Osteocyte (in vitro differentiated cells): ENCODE measurements around the gene KRT13. TPM values are rescaled to one million over a fixed set of nuclear protein-coding genes. Genes with fewer than 3 reads are reported as not detected.

Source experiments
- DNase-seq: peaks from one replicate; pipeline ENCODE4 v3.0.0; 2021; ENCODE audit warnings: mixed read lengths; ENCODE audit not compliant: unreplicated experiment; ENCODE audit errors: extremely low spot score
- H3K27ac Mint-ChIP-seq: one replicate; pipeline ENCODE4 v1.8.0; 2021; ENCODE audit warnings: mild to moderate bottlenecking, mixed read lengths; ENCODE audit not compliant: unreplicated experiment
- H3K27me3 Mint-ChIP-seq: one replicate; pipeline ENCODE4 v1.8.0; 2021; ENCODE audit warnings: mixed read lengths; ENCODE audit not compliant: unreplicated experiment
- H3K36me3 Mint-ChIP-seq: one replicate; pipeline ENCODE4 v1.8.0; 2021; ENCODE audit warnings: mixed read lengths; ENCODE audit not compliant: unreplicated experiment
- H3K4me1 Mint-ChIP-seq: one replicate; pipeline ENCODE4 v1.8.0; 2021; ENCODE audit warnings: mixed read lengths; ENCODE audit not compliant: unreplicated experiment
- H3K4me3 Mint-ChIP-seq: one replicate; pipeline ENCODE4 v1.8.0; 2021; ENCODE audit warnings: mild to moderate bottlenecking, moderate library complexity, mixed read lengths; ENCODE audit not compliant: unreplicated experiment
- H3K9me3 Mint-ChIP-seq: one replicate; pipeline ENCODE4 v1.8.0; 2021; ENCODE audit warnings: mixed read lengths; ENCODE audit not compliant: unreplicated experiment
- CTCF ChIP-seq: fragments of 200-600 bp; sonication (generic); IDR thresholded peaks from 2 replicates; pipeline ENCODE4 v1.5.0; 2021; ENCODE audit warnings: antibody characterized with exemption, mild to moderate bottlenecking, moderate library complexity
- total RNA-seq: library from RNA; stranded (reverse); gene quantifications from 2 replicates; pipeline ENCODE4 v1.2.1, GENCODE V29; 2021

Gene KRT13
- total RNA-seq, 1 donor from 2014 or later, result not detected

- DNase-seq, result no peak
- Mint-ChIP-seq H3K9me3 (peaks cover 10% of the 10 kb centered on the region), H3K36me3 (no peaks in the 10 kb centered on the region), H3K27ac (no peak overlapping the region), H3K4me3 (no peak overlapping the region), H3K27me3 (peaks cover 16% of the 10 kb centered on the region), H3K4me1 (no peaks in the 10 kb centered on the region)
- no peak for TF ChIP-seq CTCF
These were observed 30.5 kb downstream of the KRT13 start for GRCh38 chr17:41474863-41475262.

- Mint-ChIP-seq H3K4me1 (peaks cover 8% of the 10 kb centered on the region), H3K27ac (no peak overlapping the region), H3K9me3 (peaks cover 20% of the 10 kb centered on the region), H3K36me3 (no peaks in the 10 kb centered on the region), H3K4me3 (no peak overlapping the region), H3K27me3 (peaks cover 21% of the 10 kb centered on the region)
- TF ChIP-seq CTCF, result no peak
- no peak for DNase-seq
These were observed 37.1 kb downstream of the KRT13 start for GRCh38 chr17:41468346-41468745.

- no peak for DNase-seq
- peaks cover 21% of the 10 kb centered on the region for H3K27me3 Mint-ChIP-seq
- no peak overlapping the region for H3K27ac Mint-ChIP-seq
- H3K4me3 Mint-ChIP-seq, result no peak overlapping the region
- no peaks in the 10 kb centered on the region for H3K36me3 Mint-ChIP-seq
- peaks cover 8% of the 10 kb centered on the region for H3K4me1 Mint-ChIP-seq
- H3K9me3 Mint-ChIP-seq, result peaks cover 20% of the 10 kb centered on the region
- TF ChIP-seq CTCF, result no peak
These were observed 37.9 kb downstream of the KRT13 start for GRCh38 chr17:41467561-41467960.

GRCh38 chr17:41466988-41467387 lies 38.4 kb downstream of the KRT13 start, which contains the start of gene KRT32:
TSS of gene KRT32 (minus strand) at chr17:41467386. CDS start at chr17:41467325, 61 bp downstream.
- Mint-ChIP-seq H3K27me3 (peaks cover 18% of the 10 kb centered on the region), H3K9me3 (peaks cover 19% of the 10 kb centered on the region), H3K36me3 (no peaks in the 10 kb centered on the region), H3K4me1 (peaks cover 8% of the 10 kb centered on the region), H3K27ac (no peak within 1 kb of the TSS), H3K4me3 (no peak within 1 kb of the TSS)
- no peak for TF ChIP-seq CTCF
- no peak for DNase-seq

GRCh38 chr17:41464682-41465081 lies 40.7 kb downstream of the KRT13 start:
- Mint-ChIP-seq H3K27ac (no peak overlapping the region), H3K9me3 (peaks cover 11% of the 10 kb centered on the region), H3K4me3 (no peak overlapping the region), H3K27me3 (peaks cover 8% of the 10 kb centered on the region), H3K36me3 (no peaks in the 10 kb centered on the region), H3K4me1 (peaks cover 8% of the 10 kb centered on the region)
- no peak for DNase-seq
- TF ChIP-seq CTCF, result no peak
